BE2C (cell line): ENCODE results near the gene IGFBP2.

Source experiments
- DNase-seq: peaks from one replicate; pipeline ENCODE4 v3.0.0-alpha.2; 2020
- H3K27me3 ChIP-seq: fragments of 250-450 bp; sonication (Bioruptor Pico); 2 replicates; pipeline ENCODE4 v1.5.1; 2020; ENCODE audit warnings: mild to moderate bottlenecking
- H3K36me3 ChIP-seq: fragments of 250-450 bp; sonication (Bioruptor Pico); 2 replicates; pipeline ENCODE4 v1.5.1; 2020; ENCODE audit warnings: mild to moderate bottlenecking
- H3K4me1 ChIP-seq: fragments of 250-450 bp; sonication (Bioruptor Pico); 2 replicates; pipeline ENCODE4 v1.5.1; 2020
- H3K4me3 ChIP-seq: 2 replicates; pipeline ENCODE4 v1.5.1; 2011; ENCODE audit warnings: low read depth, low read length
- H3K9me3 ChIP-seq: fragments of 250-450 bp; sonication (Bioruptor Pico); 2 replicates; pipeline ENCODE4 v1.5.1; 2020
- CTCF ChIP-seq: IDR thresholded peaks from 2 replicates; pipeline ENCODE4 v1.5.1; 2012; ENCODE audit warnings: mild to moderate bottlenecking, low read depth, low read length

IGFBP2 gene

GRCh38 chr2:216634370-216635148, 1.3 kb downstream of the IGFBP2 start:
- no peak for DNase-seq
- Histone ChIP-seq H3K4me3 (peak overlapping the region; percentile 99), H3K36me3 (peaks cover 11% of the 10 kb centered on the region), H3K4me1 (peaks cover 3% of the 10 kb centered on the region), H3K9me3 (no peaks in the 10 kb centered on the region), H3K27me3 (no peaks in the 10 kb centered on the region)
- TF ChIP-seq CTCF = no peak

GRCh38 chr2:216635171-216635570, 2.0 kb downstream of the IGFBP2 start:
- Histone ChIP-seq H3K4me1 (peaks cover 3% of the 10 kb centered on the region), H3K27me3 (no peaks in the 10 kb centered on the region), H3K9me3 (no peaks in the 10 kb centered on the region), H3K36me3 (peaks cover 17% of the 10 kb centered on the region), H3K4me3 (peak overlapping the region; percentile 99)
- no peak for DNase-seq
- TF ChIP-seq CTCF = no peak

GRCh38 chr2:216635701-216636550, 2.7 kb downstream of the IGFBP2 start:
- no peak for DNase-seq
- H3K4me3 ChIP-seq = peak overlapping the region; percentile 99
- H3K36me3 ChIP-seq = peaks cover 22% of the 10 kb centered on the region
- TF ChIP-seq CTCF = no peak
- H3K9me3 ChIP-seq = no peaks in the 10 kb centered on the region
- no peaks in the 10 kb centered on the region for H3K27me3 ChIP-seq
- H3K4me1 ChIP-seq = peaks cover 3% of the 10 kb centered on the region

GRCh38 chr2:216636551-216637450, 3.6 kb downstream of the IGFBP2 start:
- H3K36me3 ChIP-seq = peaks cover 27% of the 10 kb centered on the region
- no peaks in the 10 kb centered on the region for H3K27me3 ChIP-seq
- H3K4me3 ChIP-seq = peak overlapping the region; percentile 99
- no peaks in the 10 kb centered on the region for H3K9me3 ChIP-seq
- no peak for TF ChIP-seq CTCF
- no peak for DNase-seq
- H3K4me1 ChIP-seq = peaks cover 3% of the 10 kb centered on the region

- Histone ChIP-seq H3K9me3 (no peaks in the 10 kb centered on the region), H3K36me3 (peaks cover 27% of the 10 kb centered on the region), H3K4me1 (peaks cover 3% of the 10 kb centered on the region), H3K27me3 (no peaks in the 10 kb centered on the region), H3K4me3 (no peak overlapping the region)
- no peak for TF ChIP-seq CTCF
- no peak for DNase-seq
Measured at GRCh38 chr2:216637472-216637871, 4.3 kb downstream of the IGFBP2 start.
